ENCODE measurements around the gene HOXD10. TPM values are rescaled to one million over a fixed set of nuclear protein-coding genes. Genes with fewer than 3 reads are reported as not detected.

Gene HOXD10
- total and polyA plus RNA-seq, 2 donors from 2014 or later = 28.2 to 35.4 TPM

DNA sequence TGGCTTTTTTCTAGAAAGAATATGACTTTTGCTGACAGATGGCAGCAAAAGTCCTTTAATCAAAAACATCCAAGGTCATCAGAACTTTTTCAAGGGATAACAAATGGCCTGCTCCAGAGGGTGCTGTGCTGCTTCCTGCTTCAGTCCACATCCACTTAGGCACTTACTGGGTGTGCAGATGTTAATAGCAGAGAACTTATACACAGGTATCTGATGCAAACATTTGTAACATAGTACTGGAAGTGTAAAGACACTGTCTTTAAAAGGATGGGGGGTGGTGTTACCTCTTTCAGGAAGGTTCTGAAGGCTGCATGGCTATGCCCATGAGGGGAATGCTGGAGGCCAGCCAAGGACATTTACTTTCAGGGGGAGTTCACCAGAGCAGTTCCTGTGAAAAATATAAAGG, 18.5 kb downstream of the HOXD10 start:
- H3K36me3 ChIP-seq (ENCODE audit: control insufficient read depth in 2 of 3, insufficient read depth in 3 of 3, low read length in 3 of 3) = no peaks in the 10 kb centered on the region
- intact Hi-C loops (cut with DNase I) = no loop called here

DNA sequence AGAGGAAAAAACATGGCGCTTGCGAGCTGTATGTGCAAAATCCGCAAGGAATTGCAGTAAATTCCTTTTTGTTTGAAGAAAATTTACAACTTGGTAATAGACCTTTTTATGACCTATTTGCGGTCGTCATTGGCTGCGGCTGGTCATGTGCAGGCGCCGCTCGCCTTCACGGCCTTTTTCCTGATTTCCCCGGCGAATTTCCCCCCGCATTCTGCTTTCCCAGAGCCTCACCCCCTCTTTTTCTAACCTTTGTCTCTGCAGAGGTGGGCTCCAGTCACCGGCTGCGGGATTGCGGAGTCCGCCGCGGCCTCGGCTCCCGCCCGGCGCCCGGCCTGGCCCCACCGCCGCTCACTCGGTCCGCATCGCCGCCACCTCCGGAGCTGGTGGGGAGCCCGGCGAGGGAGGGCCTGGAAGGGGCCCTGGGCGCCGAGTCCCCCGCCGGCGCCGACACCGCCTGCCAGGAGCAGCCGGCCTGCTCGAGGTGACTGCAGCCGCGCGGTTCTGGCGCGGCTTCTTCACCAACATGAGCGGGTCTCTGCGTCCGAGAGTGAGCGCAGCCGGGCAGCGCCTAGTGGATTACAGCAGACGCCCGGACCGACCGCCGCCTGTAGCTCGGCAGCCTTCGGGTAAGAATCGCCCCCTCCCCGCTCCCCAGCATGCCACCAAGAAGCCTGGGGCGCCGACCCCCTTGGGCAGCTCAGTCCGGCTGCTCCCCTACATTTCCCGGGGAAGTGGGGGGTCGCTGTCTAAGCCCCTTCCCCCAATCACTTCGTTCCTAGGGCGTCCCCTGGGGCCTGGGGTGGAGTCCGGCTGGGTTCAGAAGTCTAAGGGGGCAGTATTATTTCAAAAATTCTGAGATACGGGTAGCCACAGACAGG, 20.0 kb downstream of the HOXD10 start:
- H3K27ac ChIP-seq (ENCODE audit: low read depth in 2 of 2, low read length in 2 of 2) = peak overlapping the region; percentile 94 to 97
- H3K36me3 ChIP-seq (ENCODE audit: control insufficient read depth in 2 of 3, insufficient read depth in 3 of 3, low read length in 3 of 3) = no peaks in the 10 kb centered on the region
- TF ChIP-seq, protein P1, sequence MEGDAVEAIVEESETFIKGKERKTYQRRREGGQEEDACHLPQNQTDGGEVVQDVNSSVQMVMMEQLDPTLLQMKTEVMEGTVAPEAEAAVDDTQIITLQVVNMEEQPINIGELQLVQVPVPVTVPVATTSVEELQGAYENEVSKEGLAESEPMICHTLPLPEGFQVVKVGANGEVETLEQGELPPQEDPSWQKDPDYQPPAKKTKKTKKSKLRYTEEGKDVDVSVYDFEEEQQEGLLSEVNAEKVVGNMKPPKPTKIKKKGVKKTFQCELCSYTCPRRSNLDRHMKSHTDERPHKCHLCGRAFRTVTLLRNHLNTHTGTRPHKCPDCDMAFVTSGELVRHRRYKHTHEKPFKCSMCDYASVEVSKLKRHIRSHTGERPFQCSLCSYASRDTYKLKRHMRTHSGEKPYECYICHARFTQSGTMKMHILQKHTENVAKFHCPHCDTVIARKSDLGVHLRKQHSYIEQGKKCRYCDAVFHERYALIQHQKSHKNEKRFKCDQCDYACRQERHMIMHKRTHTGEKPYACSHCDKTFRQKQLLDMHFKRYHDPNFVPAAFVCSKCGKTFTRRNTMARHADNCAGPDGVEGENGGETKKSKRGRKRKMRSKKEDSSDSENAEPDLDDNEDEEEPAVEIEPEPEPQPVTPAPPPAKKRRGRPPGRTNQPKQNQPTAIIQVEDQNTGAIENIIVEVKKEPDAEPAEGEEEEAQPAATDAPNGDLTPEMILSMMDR (IDR thresholded peaks at IDR 0.05; ENCODE audit: borderline replicate concordance, extremely low read depth, insufficient read depth) = no peak
- peak overlapping the region; percentile 71 to 87 (median 84) for H3K4me3 ChIP-seq (ENCODE audit: low read length in 3 of 3)
- no peak for FAIRE-seq
- no peaks in the 10 kb centered on the region for H3K27me3 ChIP-seq (ENCODE audit: control insufficient read depth, insufficient read depth, low read length)
- peak; percentile 81 to 96 (median 93) for DNase-seq
- H3K9me3 ChIP-seq (ENCODE audit: control insufficient read depth in 2 of 3, insufficient read depth in 1 of 3, low read length in 3 of 3) = no peaks in the 10 kb centered on the region
- intact Hi-C loops (cut with DNase I) = no loop called here
- H3K4me1 ChIP-seq (ENCODE audit: control insufficient read depth in 2 of 3, insufficient read depth in 2 of 3, low read depth in 1 of 3, low read length in 3 of 3) = peaks cover 3 to 24% (median 12%) of the 10 kb centered on the region in 3 donors
- H3K9ac ChIP-seq (ENCODE audit: low read length in 3 of 3) = peak overlapping the region; percentile 88 to 97 (median 95)

More for the DNA sequence above, 18.5 kb downstream of the HOXD10 start:
- TF ChIP-seq, protein P1 (IDR thresholded peaks at IDR 0.05; ENCODE audit: borderline replicate concordance, extremely low read depth, insufficient read depth) = no peak
- H3K4me1 ChIP-seq (ENCODE audit: control insufficient read depth in 2 of 3, insufficient read depth in 2 of 3, low read depth in 1 of 3, low read length in 3 of 3) = peaks cover 3 to 15% (median 7%) of the 10 kb centered on the region in 3 donors
- H3K27me3 ChIP-seq (ENCODE audit: control insufficient read depth, insufficient read depth, low read length) = no peaks in the 10 kb centered on the region
- peak overlapping the region in 2 of 3 donors; percentile 88 to 95 for H3K9ac ChIP-seq (ENCODE audit: low read length in 3 of 3)
- peak overlapping the region; percentile 94 to 97 for H3K27ac ChIP-seq (ENCODE audit: low read depth in 2 of 2, low read length in 2 of 2)
- no peaks in the 10 kb centered on the region for H3K9me3 ChIP-seq (ENCODE audit: control insufficient read depth in 2 of 3, insufficient read depth in 1 of 3, low read length in 3 of 3)
- FAIRE-seq = no peak
- H3K4me3 ChIP-seq (ENCODE audit: low read length in 3 of 3) = peak overlapping the region in 2 of 3 donors; percentile 32 to 71
- peak; percentile 51 to 92 (median 72) for DNase-seq

DNA sequence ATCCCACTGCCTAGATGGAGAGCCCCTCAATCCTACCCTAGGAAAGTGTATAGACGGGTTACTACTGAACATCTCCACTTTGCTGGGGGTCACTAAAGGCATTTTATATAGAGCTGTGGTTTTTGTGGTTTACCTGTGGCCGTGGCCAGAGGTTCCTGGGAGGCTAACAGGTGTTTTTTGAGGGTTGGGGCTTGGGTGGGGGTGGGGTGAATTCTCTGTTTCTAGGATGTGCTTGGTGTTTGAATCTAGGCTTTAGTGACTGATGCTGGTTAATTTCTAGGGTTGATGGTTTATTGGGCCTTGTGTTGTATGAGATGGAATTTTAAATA, 20.6 kb downstream of the HOXD10 start:
- Histone ChIP-seq H3K4me1 (ENCODE audit: control insufficient read depth in 2 of 3, insufficient read depth in 2 of 3, low read depth in 1 of 3, low read length in 3 of 3) (peaks cover 6 to 24% (median 16%) of the 10 kb centered on the region in 3 donors), H3K27ac (ENCODE audit: low read depth in 2 of 2, low read length in 2 of 2) (peak overlapping the region; percentile 94 to 97), H3K27me3 (ENCODE audit: control insufficient read depth, insufficient read depth, low read length) (no peaks in the 10 kb centered on the region), H3K4me3 (ENCODE audit: low read length in 3 of 3) (peak overlapping the region; percentile 71 to 84 (median 73)), H3K9ac (ENCODE audit: low read length in 3 of 3) (peak overlapping the region; percentile 80 to 97 (median 95)), H3K9me3 (ENCODE audit: control insufficient read depth in 2 of 3, insufficient read depth in 1 of 3, low read length in 3 of 3) (no peaks in the 10 kb centered on the region), H3K36me3 (ENCODE audit: control insufficient read depth in 2 of 3, insufficient read depth in 3 of 3, low read length in 3 of 3) (no peaks in the 10 kb centered on the region)
- intact Hi-C loops (cut with DNase I) = no loop called here
- DNase-seq (no peak), FAIRE-seq (no peak)
- TF ChIP-seq, protein P1 (IDR thresholded peaks at IDR 0.05; ENCODE audit: borderline replicate concordance, extremely low read depth, insufficient read depth) = no peak

Measured in kidney (tissue), 14 donors.